Heart left ventricle (tissue), 16 donors: Measurements from ENCODE around the gene PMM2. TPM values are rescaled to one million over a fixed set of nuclear protein-coding genes. Genes with fewer than 3 reads are reported as not detected.

ENCODE experiments used
- ATAC-seq, 4 donors: fragments of 200-7000 bp; cut with Tn5 transposase; one replicate each; pipeline ENCODE4 v1.9.1; 2020 to 2022; ENCODE audit warnings: moderate library complexity in 4 of 4, mild to moderate bottlenecking in 3 of 4, moderate number of reproducible peaks in 1 of 4
- DNase-seq, 5 donors: peaks; one replicate each; pipeline ENCODE4 v3.0.0-alpha.2; 2020
- H3K27ac ChIP-seq, 12 donors: fragments of 200-600 bp; sonication (generic) in 4 of 12; one replicate each; pipeline versions ENCODE4 v1.5.0 to v1.8.0; 2016 to 2022; ENCODE audit warnings: mild to moderate bottlenecking in 2 of 12
- H3K27me3 ChIP-seq, 9 donors: fragments of 200-600 bp; sonication (generic) in 2 of 9; one replicate each; pipeline versions ENCODE4 v1.5.1 to v1.8.0; 2016 to 2022; ENCODE audit warnings: mild to moderate bottlenecking in 3 of 9
- H3K36me3 ChIP-seq, 9 donors: fragments of 200-600 bp; sonication (generic) in 2 of 9; one replicate each; pipeline versions ENCODE4 v1.5.0 to v1.8.0; 2018 to 2022; ENCODE audit warnings: mild to moderate bottlenecking in 2 of 9
- H3K4me1 ChIP-seq, 12 donors: fragments of 200-600 bp; sonication (generic) in 4 of 12; one replicate each; pipeline versions ENCODE4 v1.5.0 to v1.8.0; 2016 to 2022; ENCODE audit warnings: mild to moderate bottlenecking in 3 of 12
- H3K4me3 ChIP-seq, 12 donors: fragments of 200-600 bp; sonication (generic) in 4 of 12; one replicate each; pipeline versions ENCODE4 v1.5.0 to v1.8.0; 2017 to 2022; ENCODE audit warnings: mild to moderate bottlenecking in 9 of 12, moderate library complexity in 4 of 12
- H3K9me3 ChIP-seq, 12 donors: fragments of 200-600 bp; sonication (generic) in 4 of 12; one replicate each; pipeline versions ENCODE4 v1.5.0 to v1.8.0; 2016 to 2022; ENCODE audit warnings: mild to moderate bottlenecking in 1 of 12
- CTCF ChIP-seq, 12 donors: fragments of 200-600 bp; sonication (generic) in 4 of 12; IDR thresholded peaks; one replicate each; pipeline versions ENCODE4 v1.5.0 to v1.8.0; 2018 to 2022; ENCODE audit warnings: antibody characterized with exemption in 12 of 12, mild to moderate bottlenecking in 5 of 12
- POLR2A ChIP-seq, 2 donors: fragments of 450-650 bp; IDR thresholded peaks; one replicate each; pipeline ENCODE4 v1.6.1; 2017; ENCODE audit warnings: antibody characterized with exemption in 2 of 2, mild to moderate bottlenecking in 2 of 2, moderate library complexity in 2 of 2
- WGBS, 4 donors: extraction: QIAGEN DNeasy Blood & Tissue Kit in 2 of 4; methylation state at CpG; one replicate each; pipeline versions ENCODE4 v1.1.5 to v1.1.7; 2013 to 2018; 5-methylcytosine and 5-hydroxymethylcytosine counted together
- intact Hi-C, 10 donors: fragments of 100-400 bp; cut with DNase I; formaldehyde crosslinking; loops; one replicate each; pipeline versions ENCODE4 v1.11.1 to v1.14.2; 2022
- polyA plus RNA-seq, 2 donors: library from polyadenylated mRNA; stranded (reverse); fragments of 200-250 nt; gene quantifications; one replicate each; pipeline ENCODE4 v1.2.3, GENCODE V29; 2013
- total RNA-seq, 9 donors: library from RNA; depleted of rRNA in 2 of 9; stranded (reverse); fragments of >200 nt in 2 of 9; fragmentation: NEBNext Ultra II Directional in 3 of 9; extraction: Animal tissue kit (Norgen Biotek cat#: 25700) in 3 of 9; gene quantifications; one replicate each; pipeline versions ENCODE4 v1.1.0 to v1.2.4, GENCODE V29; 2016 to 2023
- donor health status: ischemic (EF 13 %, LVEDD 7.1; RV severe dilation, severe dysfunction).
- donor health status: healthy with polysubstance abuse.
- donor health status: DM: no; HTN: yes; CAD: no.
- donor health status: DM: no; HTN: no; CAD: no.
- donor health status: ischemic (EF 25% LVEDD 6.9; RV normal size, moderate dysfunction).
- donor health status: ischemic (EF 25% LVEDD 5.7; RV mildly dilated, moderate dysfunction).
- donor health status: healthy.
- donor health status: DM: yes; HTN: yes; CAD: no.
- donor health status: ischemic (EF 35%, LVEDD 5.7; RV mildly dilated, moderate dysfunction).
- donor health status: nonischemic (EF 11% LVEDD 7.7; RV severe dilation, severe dysfunction).
- donor health status: DM: yes; HTN: yes; CAD: no.
- donor health status: PGD.
- donor health status: ischemic (EF 29% LVEDD 5.4; RV normal size, mild dysfunction).
- donor health status: nonischemic (EF 23%, LVEDD 6.1; RV moderate dilation, normal function).

PMM2 gene
- total and polyA plus RNA-seq, 11 donors: 9.8 to 29.4 (median 13.4) TPM

DNA sequence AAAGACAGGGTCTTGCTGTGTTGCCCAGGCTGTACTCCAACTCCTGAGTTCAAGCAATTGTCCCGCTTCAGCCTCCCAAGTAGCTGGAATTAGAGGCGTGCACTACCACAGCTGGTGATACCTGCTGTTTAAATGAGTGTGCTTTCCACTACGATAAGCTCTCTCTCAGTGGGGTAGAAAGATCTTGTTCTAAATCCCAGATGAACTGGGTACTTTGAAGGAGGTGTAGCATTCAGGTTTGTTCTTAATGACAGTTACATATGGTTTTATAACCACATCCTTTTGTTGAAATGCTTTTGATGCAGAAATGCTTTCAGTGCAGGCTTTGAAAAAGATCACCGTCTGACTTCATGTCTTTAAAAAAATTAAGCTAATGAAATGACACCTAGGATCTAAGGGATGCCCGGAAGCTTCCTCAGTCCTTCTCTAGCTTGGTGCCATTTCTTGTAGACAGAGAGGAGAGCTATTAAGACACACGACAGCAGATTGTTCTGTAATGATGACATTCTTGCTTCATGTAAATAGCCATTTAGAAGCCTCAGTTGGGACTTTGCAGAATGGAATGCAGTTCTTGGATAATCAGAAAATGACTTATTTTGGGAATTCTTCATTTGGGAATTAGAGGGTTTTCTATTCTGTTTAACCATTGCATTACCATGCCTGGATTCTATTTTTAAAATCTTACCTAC, 19.5 kb downstream of the PMM2 start:
- Histone ChIP-seq H3K4me1 (peaks cover 0 to 12% (median 0%) of the 10 kb centered on the region in 12 donors), H3K27ac (no peak overlapping the region)

GRCh38 chr16:8818504-8819270, 21.0 kb downstream of the PMM2 start:
- intact Hi-C loops: no loop called here
- H3K4me1 ChIP-seq: peaks cover 0 to 12% (median 0%) of the 10 kb centered on the region in 12 donors
- H3K36me3 ChIP-seq: peaks cover 0 to 82% (median 68%) of the 10 kb centered on the region in 9 donors
- TF ChIP-seq POLR2A (IDR thresholded peaks at IDR 0.05) (no peak), CTCF (IDR thresholded peaks at IDR 0.05) (no peak)
- H3K27ac ChIP-seq: no peak overlapping the region
- no peaks in the 10 kb centered on the region for H3K9me3 ChIP-seq
- no peak for DNase-seq
- 83 to 92% (median 85%) methylated on average over 10 of the region's 10 CpGs for WGBS, 4 donors
- ATAC-seq: no peak
- no peaks in the 10 kb centered on the region for H3K27me3 ChIP-seq
- no peak overlapping the region for H3K4me3 ChIP-seq

More for the DNA sequence above, 19.5 kb downstream of the PMM2 start:
- TF ChIP-seq POLR2A (IDR thresholded peaks at IDR 0.05) (no peak), CTCF (IDR thresholded peaks at IDR 0.05) (no peak)
- Histone ChIP-seq H3K4me3 (no peak overlapping the region), H3K27me3 (no peaks in the 10 kb centered on the region), H3K9me3 (no peaks in the 10 kb centered on the region), H3K36me3 (peaks cover 0 to 93% (median 82%) of the 10 kb centered on the region in 9 donors)
- no peak for DNase-seq
- intact Hi-C loops: no loop called here
- no peak for ATAC-seq
- 76 to 80% (median 77%) methylated on average over 6 of the region's 6 CpGs for WGBS, 4 donors

GRCh38 chr16:8819411-8820034, 21.9 kb downstream of the PMM2 start:
- Histone ChIP-seq H3K27me3 (no peaks in the 10 kb centered on the region), H3K9me3 (no peaks in the 10 kb centered on the region), H3K4me3 (no peak overlapping the region), H3K36me3 (peaks cover 0 to 80% (median 68%) of the 10 kb centered on the region in 9 donors), H3K4me1 (peaks cover 0 to 12% (median 0%) of the 10 kb centered on the region in 12 donors), H3K27ac (peak overlapping the region in 2 of 12 donors; percentile 2 to 32)
- DNase-seq: no peak
- TF ChIP-seq POLR2A (IDR thresholded peaks at IDR 0.05) (no peak), CTCF (IDR thresholded peaks at IDR 0.05) (no peak)
- intact Hi-C loops: no loop called here
- peak in 1 of 4 donors; percentile 77 for ATAC-seq
- 65 to 78% (median 72%) methylated on average over 6 of the region's 6 CpGs for WGBS, 4 donors

DNA sequence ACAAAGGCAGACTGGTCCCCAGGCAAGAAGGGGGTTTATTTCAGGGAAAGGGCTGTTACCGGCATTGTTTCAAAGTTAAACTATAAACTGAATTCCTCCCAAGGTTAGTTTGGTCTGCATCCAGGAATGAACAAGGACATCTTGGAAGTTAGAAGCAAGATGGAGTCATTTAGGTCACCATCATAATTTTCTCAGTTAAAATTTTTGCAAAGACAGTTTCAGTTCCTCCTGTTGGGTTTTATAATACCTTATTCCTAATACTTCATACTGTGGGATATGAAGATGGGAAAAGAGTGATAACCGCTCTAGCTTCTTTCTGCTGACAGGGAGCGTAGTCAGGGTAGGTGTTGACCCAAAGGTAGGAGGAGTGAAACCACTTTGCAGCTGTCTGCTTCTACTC, 24.8 kb downstream of the PMM2 start:
- no peak for DNase-seq
- peaks cover 0 to 69% (median 56%) of the 10 kb centered on the region in 9 donors for H3K36me3 ChIP-seq
- no peaks in the 10 kb centered on the region for H3K9me3 ChIP-seq
- ATAC-seq: no peak
- no peak overlapping the region for H3K4me3 ChIP-seq
- H3K27me3 ChIP-seq: no peaks in the 10 kb centered on the region
- WGBS, 4 donors: 90 to 99% (median 96%) methylated on average over 3 of the region's 3 CpGs
- H3K27ac ChIP-seq: no peak overlapping the region
- intact Hi-C loops: no loop called here
- peaks cover 0 to 12% (median 0%) of the 10 kb centered on the region in 12 donors for H3K4me1 ChIP-seq
- TF ChIP-seq CTCF (IDR thresholded peaks at IDR 0.05): no peak
- TF ChIP-seq POLR2A (IDR thresholded peaks at IDR 0.05): no peak
